Endothelial cell of umbilical vein (primary cell): ENCODE data around the gene BIN1. TPM values are rescaled to one million over a fixed set of nuclear protein-coding genes. Genes with fewer than 3 reads are reported as not detected.

Source experiments
- BruUV-seq: library from RNA; stranded (reverse); fragments of 400-500 nt; replicated peaks from 2 replicates; lab custom pipeline; 2021; lab: Mats Ljungman, UMichigan
- CTCF ChIA-PET: fragments of 300-600, 350-600 bp; sonication (Branson Sonifier 250); formaldehyde crosslinking; loops from one replicate; lab custom pipeline; 2021; ENCODE audit warnings: antibody characterized with exemption, inconsistent platforms; lab: Charles Lee
- POLR2A ChIA-PET: fragments of 300-600, 350-600 bp; sonication (Branson Sonifier 250); formaldehyde crosslinking; loops from one replicate; lab custom pipeline; 2021; ENCODE audit warnings: antibody characterized with exemption, inconsistent platforms; lab: Charles Lee
- DNase-seq: peaks from one replicate; pipeline ENCODE4 v3.0.0-alpha.2; 2011; ENCODE audit warnings: low read depth, low spot score
- FAIRE-seq: peaks from 2 replicates; lab custom pipeline; 2011; peaks lifted over from hg19 to GRCh38; lab: Jason Lieb, UNC
- H2AFZ ChIP-seq: 2 replicates; pipeline ENCODE4 v1.6.0; 2012; ENCODE audit warnings: low read depth, low read length, control low read depth, inconsistent platforms
- H3K27ac ChIP-seq: 2 replicates; pipeline ENCODE4 v1.5.1; 2011; ENCODE audit warnings: low read depth, mild to moderate bottlenecking, control low read depth, low read length, moderate library complexity; ENCODE audit not compliant: insufficient read depth
- H3K27me3 ChIP-seq, 2 experiments: 2 replicates each; pipeline versions ENCODE4 v1.6.0 to v1.6.1; 2011; ENCODE audit warnings: low read length in 2 of 2, mixed read lengths in 1 of 2; ENCODE audit not compliant: control insufficient read depth in 2 of 2, insufficient read depth in 2 of 2
- H3K36me3 ChIP-seq, 2 experiments: 2 replicates in 1 of 2; 3 replicates in 1 of 2; pipeline ENCODE4 v1.5.1; 2011; ENCODE audit warnings: low read length in 2 of 2, mild to moderate bottlenecking in 1 of 2, moderate library complexity in 1 of 2; ENCODE audit not compliant: control insufficient read depth in 2 of 2, insufficient read depth in 2 of 2; ENCODE audit errors: extremely low read depth in 1 of 2
- H3K4me1 ChIP-seq: 3 replicates; pipeline ENCODE4 v1.5.1; 2011; ENCODE audit warnings: mild to moderate bottlenecking, low read length; ENCODE audit not compliant: control insufficient read depth, insufficient read depth; ENCODE audit errors: extremely low read depth
- H3K4me2 ChIP-seq: 2 replicates; pipeline ENCODE4 v1.6.1; 2011; ENCODE audit warnings: low read length, control low read depth, mixed read lengths; ENCODE audit not compliant: insufficient read depth
- H3K4me3 ChIP-seq, 3 experiments: fragments of 200-600 bp in 1 of 3; sonication (generic), shearing (Covaris generic) in 1 of 3; replicated peaks in 1 of 3; 2 replicates each; pipeline ENCODE4 v1.5.1; 2011 to 2016; ENCODE audit warnings: control low read depth in 3 of 3, low read length in 3 of 3, mild to moderate bottlenecking in 2 of 3, inconsistent platforms in 1 of 3, low read depth in 1 of 3, moderate library complexity in 1 of 3; ENCODE audit not compliant: insufficient read depth in 1 of 3
- H3K79me2 ChIP-seq: 2 replicates; pipeline ENCODE4 v1.6.0; 2012; ENCODE audit warnings: low read length, inconsistent platforms; ENCODE audit not compliant: control insufficient read depth, insufficient read depth
- H3K9ac ChIP-seq: replicated peaks from 2 replicates; pipeline ENCODE3; 2011; ENCODE audit warnings: low read length, control low read depth; ENCODE audit not compliant: insufficient read depth; ENCODE audit errors: extremely low read depth
- H3K9me1 ChIP-seq: replicated peaks from 3 replicates; pipeline ENCODE4 v1.6.0; 2011; ENCODE audit warnings: mild to moderate bottlenecking, low read length; ENCODE audit not compliant: control insufficient read depth, insufficient read depth; ENCODE audit errors: extremely low read depth
- H3K9me3 ChIP-seq: replicated peaks from 2 replicates; pipeline ENCODE4 v1.5.1; 2012; ENCODE audit warnings: low read length, inconsistent platforms; ENCODE audit not compliant: control insufficient read depth, insufficient read depth
- H4K20me1 ChIP-seq: replicated peaks from 2 replicates; pipeline ENCODE3; 2011; ENCODE audit warnings: mild to moderate bottlenecking, low read length; ENCODE audit not compliant: control insufficient read depth, insufficient read depth; ENCODE audit errors: extremely low read depth
- EZH2 ChIP-seq: IDR thresholded peaks from 2 replicates; pipeline ENCODE4 v1.6.1; 2012; ENCODE audit warnings: borderline replicate concordance, low read depth, mild to moderate bottlenecking, moderate library complexity, low read length, inconsistent platforms; ENCODE audit not compliant: severe bottlenecking
- FOS ChIP-seq: IDR thresholded peaks from 2 replicates; pipeline ENCODE4 v1.6.1; 2011; ENCODE audit warnings: mild to moderate bottlenecking, low read length, moderate library complexity, borderline replicate concordance; ENCODE audit not compliant: insufficient read depth
- GATA2 ChIP-seq: IDR thresholded peaks from 2 replicates; pipeline ENCODE4 v1.7.0; 2011; ENCODE audit warnings: low read depth, mild to moderate bottlenecking, moderate library complexity, mixed read lengths, low read length; ENCODE audit not compliant: insufficient read length, insufficient read depth
- JUN ChIP-seq: IDR thresholded peaks from 2 replicates; pipeline ENCODE4 v1.6.1; 2011; ENCODE audit warnings: borderline replicate concordance, low read depth; ENCODE audit not compliant: insufficient read length, insufficient read depth
- MYC ChIP-seq: IDR thresholded peaks from one replicate; pipeline ENCODE4 v1.6.1; 2011; ENCODE audit warnings: mild to moderate bottlenecking, low read depth, low read length
- POLR2A ChIP-seq: IDR thresholded peaks from 2 replicates; pipeline ENCODE4 v1.6.1; 2012; ENCODE audit warnings: low read depth, mild to moderate bottlenecking, control low read depth, low read length
- POLR2AphosphoS5 ChIP-seq: IDR thresholded peaks from 2 replicates; pipeline ENCODE4 v1.6.1; 2012; ENCODE audit warnings: low read depth, mild to moderate bottlenecking, control low read depth, low read length, moderate library complexity; ENCODE audit not compliant: insufficient read depth
- dilution Hi-C: fragments of 300-500 bp; cut with MboI; formaldehyde crosslinking; loops from one replicate; pipeline ENCODE4 v1.15.0; 2019; ENCODE audit warnings: low sequenced_read_pairs; ENCODE audit not compliant: extremely low pct_ligation_motif_present
- intact Hi-C: fragments of 100-400 bp; cut with micrococcal nuclease; formaldehyde crosslinking; loops from one replicate; pipeline ENCODE4 v1.10.0; 2022
- polyA plus RNA-seq, 4 experiments: library from polyadenylated mRNA; depleted of rRNA in 3 of 4; stranded (reverse) in 3 of 4; unstranded in 1 of 4; fragments of >200 nt; gene quantifications; 2 replicates each; pipeline versions ENCODE4 v1.2.1 to v1.2.3, GENCODE V29; 2011 to 2012; ENCODE audit warnings: missing spikeins in 1 of 4
- total RNA-seq: library from RNA; stranded (reverse); gene quantifications from 2 replicates; pipeline ENCODE4 v1.2.3, GENCODE V29; 2021
- TF ChIP-seq, protein P1 (sequence below): IDR thresholded peaks from 2 replicates; pipeline ENCODE4 v1.6.1; 2011; ENCODE audit not compliant: insufficient read depth, insufficient read length
- TF ChIP-seq, protein P2 (sequence below), 2 donors: IDR thresholded peaks; 1 replicate in 1 of 2; 2 replicates in 1 of 2; pipeline ENCODE4 v1.5.1; 2011; ENCODE audit warnings: low read length in 2 of 2, mild to moderate bottlenecking in 2 of 2, moderate library complexity in 2 of 2, control low read depth in 1 of 2, inconsistent platforms in 1 of 2, low read depth in 1 of 2; ENCODE audit not compliant: insufficient read depth in 1 of 2; ENCODE audit errors: extremely low read depth in 1 of 2

Gene BIN1
- total and polyA plus RNA-seq, 2 donors (not counting 3 experiments of a cell fraction or from before 2014, with no cell fraction given): 26.3 to 36.9 TPM

DNA sequence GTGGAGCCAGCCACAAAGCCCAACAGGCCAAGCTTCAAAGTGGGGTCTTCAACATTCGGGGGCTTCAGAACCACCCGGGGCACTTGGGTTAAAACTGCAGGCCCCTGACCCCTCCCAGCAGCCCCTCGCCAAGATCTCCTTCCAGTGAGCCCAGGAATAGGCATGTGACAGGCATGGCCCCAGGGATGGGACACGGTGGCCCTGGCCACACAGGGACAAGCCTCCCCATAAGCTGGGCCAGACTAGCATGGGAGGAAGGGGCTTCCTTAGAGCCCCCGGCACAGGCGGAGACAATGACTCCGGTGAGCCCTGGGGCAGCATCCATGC is 52.4 kb downstream of the BIN1 start:
- no peak overlapping the region for H3K4me2 ChIP-seq
- no TSS peak for BruUV-seq
- CTCF ChIA-PET: interaction anchor here (0.9 to 1.3 kb wide), 2 partner anchors 18 to 21 kb away, joined by 3 read pairs; no protein-coding TSS in a partner anchor
- no peak overlapping the region for H3K4me3 ChIP-seq
- no peaks in the 10 kb centered on the region for H3K79me2 ChIP-seq
- H3K36me3 ChIP-seq: no peaks in the 10 kb centered on the region
- intact Hi-C loops (no loop called here), dilution Hi-C loops (no loop called here)
- H3K27ac ChIP-seq: no peak overlapping the region
- no peak overlapping the region for H2AFZ ChIP-seq
- no peaks in the 10 kb centered on the region for H3K4me1 ChIP-seq
- TF ChIP-seq EZH2 (no peak), JUN (no peak), POLR2A (no peak), GATA2 (no peak), FOS (no peak), MYC (no peak), POLR2AphosphoS5 (no peak)
- TF ChIP-seq, protein P1, sequence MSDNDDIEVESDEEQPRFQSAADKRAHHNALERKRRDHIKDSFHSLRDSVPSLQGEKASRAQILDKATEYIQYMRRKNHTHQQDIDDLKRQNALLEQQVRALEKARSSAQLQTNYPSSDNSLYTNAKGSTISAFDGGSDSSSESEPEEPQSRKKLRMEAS: no peak
- TF ChIP-seq, protein P2, sequence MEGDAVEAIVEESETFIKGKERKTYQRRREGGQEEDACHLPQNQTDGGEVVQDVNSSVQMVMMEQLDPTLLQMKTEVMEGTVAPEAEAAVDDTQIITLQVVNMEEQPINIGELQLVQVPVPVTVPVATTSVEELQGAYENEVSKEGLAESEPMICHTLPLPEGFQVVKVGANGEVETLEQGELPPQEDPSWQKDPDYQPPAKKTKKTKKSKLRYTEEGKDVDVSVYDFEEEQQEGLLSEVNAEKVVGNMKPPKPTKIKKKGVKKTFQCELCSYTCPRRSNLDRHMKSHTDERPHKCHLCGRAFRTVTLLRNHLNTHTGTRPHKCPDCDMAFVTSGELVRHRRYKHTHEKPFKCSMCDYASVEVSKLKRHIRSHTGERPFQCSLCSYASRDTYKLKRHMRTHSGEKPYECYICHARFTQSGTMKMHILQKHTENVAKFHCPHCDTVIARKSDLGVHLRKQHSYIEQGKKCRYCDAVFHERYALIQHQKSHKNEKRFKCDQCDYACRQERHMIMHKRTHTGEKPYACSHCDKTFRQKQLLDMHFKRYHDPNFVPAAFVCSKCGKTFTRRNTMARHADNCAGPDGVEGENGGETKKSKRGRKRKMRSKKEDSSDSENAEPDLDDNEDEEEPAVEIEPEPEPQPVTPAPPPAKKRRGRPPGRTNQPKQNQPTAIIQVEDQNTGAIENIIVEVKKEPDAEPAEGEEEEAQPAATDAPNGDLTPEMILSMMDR (IDR thresholded peaks at IDR 0.05; ENCODE audit: extremely low read depth in 1 of 2, insufficient read depth in 1 of 2, low read depth in 1 of 2, low read length in 2 of 2): no peak
- POLR2A ChIA-PET: no interaction called here
- H4K20me1 ChIP-seq: no peaks in the 10 kb centered on the region
- no peaks in the 10 kb centered on the region for H3K27me3 ChIP-seq
- no peak for FAIRE-seq
- no peak overlapping the region for H3K9ac ChIP-seq
- no peaks in the 10 kb centered on the region for H3K9me1 ChIP-seq
- no peak for DNase-seq
- no peaks in the 10 kb centered on the region for H3K9me3 ChIP-seq
